Measurements from ENCODE around the gene HTT. TPM values are rescaled to one million over a fixed set of nuclear protein-coding genes. Genes with fewer than 3 reads are reported as not detected.

HTT gene
- total RNA-seq, 4 donors from 2014 or later, result 49.6 to 155 (median 83.1) TPM

DNA sequence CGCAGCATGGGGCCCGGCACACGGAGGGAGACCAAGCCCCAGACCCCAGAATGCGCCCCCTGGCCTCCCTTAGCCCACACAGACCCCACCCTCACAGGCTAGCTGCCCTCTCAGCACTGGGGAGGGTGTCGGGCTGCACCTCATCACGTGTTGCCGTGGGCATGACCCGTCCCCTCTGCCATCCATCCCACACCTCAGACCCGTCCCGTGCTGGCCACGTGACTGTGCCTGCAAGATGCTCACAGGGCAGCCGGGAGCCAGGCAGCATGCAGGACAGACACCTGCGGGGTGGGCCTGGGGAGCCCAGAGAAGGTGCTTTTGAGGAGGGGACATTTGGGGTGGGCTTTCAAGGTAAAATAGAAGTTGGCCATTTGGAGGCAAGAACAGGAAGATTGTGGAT lies 179.3 kb downstream of the HTT start:
- no peak for TF ChIP-seq POLR2A (IDR thresholded peaks at IDR 0.05)
- TF ChIP-seq, protein P1, sequence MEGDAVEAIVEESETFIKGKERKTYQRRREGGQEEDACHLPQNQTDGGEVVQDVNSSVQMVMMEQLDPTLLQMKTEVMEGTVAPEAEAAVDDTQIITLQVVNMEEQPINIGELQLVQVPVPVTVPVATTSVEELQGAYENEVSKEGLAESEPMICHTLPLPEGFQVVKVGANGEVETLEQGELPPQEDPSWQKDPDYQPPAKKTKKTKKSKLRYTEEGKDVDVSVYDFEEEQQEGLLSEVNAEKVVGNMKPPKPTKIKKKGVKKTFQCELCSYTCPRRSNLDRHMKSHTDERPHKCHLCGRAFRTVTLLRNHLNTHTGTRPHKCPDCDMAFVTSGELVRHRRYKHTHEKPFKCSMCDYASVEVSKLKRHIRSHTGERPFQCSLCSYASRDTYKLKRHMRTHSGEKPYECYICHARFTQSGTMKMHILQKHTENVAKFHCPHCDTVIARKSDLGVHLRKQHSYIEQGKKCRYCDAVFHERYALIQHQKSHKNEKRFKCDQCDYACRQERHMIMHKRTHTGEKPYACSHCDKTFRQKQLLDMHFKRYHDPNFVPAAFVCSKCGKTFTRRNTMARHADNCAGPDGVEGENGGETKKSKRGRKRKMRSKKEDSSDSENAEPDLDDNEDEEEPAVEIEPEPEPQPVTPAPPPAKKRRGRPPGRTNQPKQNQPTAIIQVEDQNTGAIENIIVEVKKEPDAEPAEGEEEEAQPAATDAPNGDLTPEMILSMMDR (IDR thresholded peaks at IDR 0.05), result no peak
- Histone ChIP-seq H3K4me3 (replicated peaks in 1 of 3) (no peak overlapping the region), H3K27me3 (no peaks in the 10 kb centered on the region), H3K4me1 (peaks cover 9 to 23% of the 10 kb centered on the region in 2 donors), H3K9me3 (no peaks in the 10 kb centered on the region), H3K27ac (no peak overlapping the region), H3K36me3 (no peaks in the 10 kb centered on the region)
- DNase-seq, result no peak
- intact Hi-C loops (cut with DNase I), result no loop called here
- WGBS, 2 donors, result 98 to 100% methylated on average over 6 to 11 of the region's 13 CpGs

GRCh38 chr4:3254302-3255131 lies 180.0 kb downstream of the HTT start:
- TF ChIP-seq, protein P1 (IDR thresholded peaks at IDR 0.05), result no peak
- no peak for TF ChIP-seq POLR2A (IDR thresholded peaks at IDR 0.05)
- intact Hi-C loops (cut with DNase I), result no loop called here
- Histone ChIP-seq H3K4me1 (peaks cover 9 to 23% of the 10 kb centered on the region in 2 donors), H3K27me3 (no peaks in the 10 kb centered on the region), H3K4me3 (replicated peaks in 1 of 3) (no peak overlapping the region), H3K27ac (no peak overlapping the region), H3K9me3 (no peaks in the 10 kb centered on the region), H3K36me3 (no peaks in the 10 kb centered on the region)
- DNase-seq, result peak in 1 of 2 donors; percentile 0
- 90 to 92% methylated on average over 5 to 13 of the region's 14 CpGs for WGBS, 2 donors

DNA sequence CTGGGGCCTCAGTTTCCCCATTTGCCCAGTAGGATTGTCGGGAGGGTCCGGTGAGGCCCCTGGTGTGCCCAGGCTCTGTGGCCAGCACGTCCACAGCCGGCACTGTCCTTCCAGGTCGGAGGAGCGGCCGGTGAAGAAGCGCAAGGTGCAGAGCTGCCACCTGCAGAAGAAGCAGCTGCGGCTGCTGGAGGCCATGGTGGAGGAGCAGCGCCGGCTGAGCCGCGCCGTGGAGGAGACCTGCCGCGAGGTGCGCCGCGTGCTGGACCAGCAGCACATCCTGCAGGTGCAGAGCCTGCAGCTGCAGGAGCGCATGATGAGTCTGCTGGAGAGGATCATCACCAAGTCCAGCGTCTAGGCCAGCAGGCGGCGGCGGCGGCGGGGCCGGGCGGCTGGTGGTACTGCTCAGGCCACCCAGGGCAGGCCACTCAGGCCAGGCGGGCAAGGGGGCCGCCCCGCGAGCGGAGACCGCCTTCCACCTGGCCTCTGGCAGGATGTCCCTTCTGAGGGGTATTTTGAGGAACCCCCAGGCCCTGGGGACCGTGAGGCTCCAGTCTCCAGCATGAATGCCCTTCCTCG lies 181.2 kb downstream of the HTT start:
- intact Hi-C loops (cut with DNase I), result no loop called here
- no peak overlapping the region for H3K4me3 ChIP-seq (replicated peaks in 1 of 3)
- no peaks in the 10 kb centered on the region for H3K27me3 ChIP-seq
- no peaks in the 10 kb centered on the region for H3K36me3 ChIP-seq
- no peak overlapping the region for H3K27ac ChIP-seq
- 90 to 96% methylated on average over 13 to 23 of the region's 36 CpGs for WGBS, 2 donors
- TF ChIP-seq, protein P1 (IDR thresholded peaks at IDR 0.05), result no peak
- no peak for TF ChIP-seq POLR2A (IDR thresholded peaks at IDR 0.05)
- DNase-seq, result peak in 1 of 2 donors; percentile 1
- no peaks in the 10 kb centered on the region for H3K9me3 ChIP-seq
- peaks cover 3 to 16% of the 10 kb centered on the region in 2 donors for H3K4me1 ChIP-seq

DNA sequence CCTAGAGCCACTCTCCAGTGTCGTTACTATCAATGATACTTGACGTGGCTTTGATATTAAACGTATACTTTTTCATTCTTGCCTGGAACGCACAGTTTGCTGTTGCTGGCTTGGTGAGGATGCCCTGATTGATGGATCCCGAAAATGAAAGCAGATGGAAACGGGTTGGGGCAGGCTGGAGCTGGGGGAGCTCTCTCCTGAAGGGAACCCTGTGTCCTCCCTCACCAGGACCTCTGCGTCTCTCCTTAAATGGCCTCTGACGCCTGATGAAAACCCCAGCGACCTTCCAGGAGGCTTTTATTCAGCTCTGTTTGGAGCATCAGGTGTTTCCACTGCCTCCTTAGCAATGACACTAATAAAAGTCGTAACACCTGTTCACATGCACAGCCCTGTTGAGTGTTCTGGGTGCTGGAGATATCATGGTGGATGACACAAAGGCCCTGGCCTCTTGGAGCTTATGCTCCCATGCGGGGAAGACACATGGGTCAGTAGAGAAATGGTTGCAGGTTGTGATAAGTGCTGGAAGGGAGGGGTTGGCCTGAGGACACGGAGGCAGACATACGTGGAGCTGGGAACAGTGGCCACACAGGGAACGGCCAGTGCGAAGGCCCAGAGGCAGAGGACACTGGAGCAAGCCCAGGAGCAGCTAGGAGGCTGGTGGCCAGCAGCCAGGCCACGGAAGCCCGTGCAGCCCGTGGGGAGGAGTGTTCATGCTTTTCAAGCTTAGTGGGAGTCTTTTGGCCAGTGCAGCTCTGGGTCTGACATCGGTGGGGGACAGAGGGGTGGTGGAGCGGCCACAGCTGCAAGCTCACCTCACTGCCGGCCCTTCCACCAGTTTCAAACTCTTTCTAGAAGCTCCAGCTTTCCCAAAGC lies 182.0 kb downstream of the HTT start:
- Histone ChIP-seq H3K27ac (no peak overlapping the region), H3K27me3 (no peaks in the 10 kb centered on the region), H3K9me3 (no peaks in the 10 kb centered on the region), H3K36me3 (no peaks in the 10 kb centered on the region), H3K4me1 (peaks cover 0 to 8% of the 10 kb centered on the region in 2 donors), H3K4me3 (replicated peaks in 1 of 3) (no peak overlapping the region)
- intact Hi-C loops (cut with DNase I), result no loop called here
- TF ChIP-seq, protein P1 (IDR thresholded peaks at IDR 0.05), result no peak
- no peak for TF ChIP-seq POLR2A (IDR thresholded peaks at IDR 0.05)
- peak in 1 of 2 donors; percentile 2 for DNase-seq
- WGBS, 2 donors, result 86 to 92% methylated on average over 21 of the region's 21 CpGs
